GM04503 (cell line): ENCODE data around the gene CHMP5.

ENCODE experiments used
- DNase-seq: peaks from one replicate; pipeline ENCODE4 v3.0.0-alpha.2; 2012; ENCODE audit warnings: low read depth

Gene CHMP5

GRCh38 chr9:33318225-33318624 lies 53.4 kb downstream of the CHMP5 start:
- no peak for DNase-seq

- no peak for DNase-seq
These were observed 53.9 kb downstream of the CHMP5 start for GRCh38 chr9:33318781-33319180.

GRCh38 chr9:33320230-33320567 lies 55.4 kb downstream of the CHMP5 start:
- no peak for DNase-seq

GRCh38 chr9:33320568-33321261 lies 55.9 kb downstream of the CHMP5 start:
- DNase-seq = peak; percentile 86

- DNase-seq = peak; percentile 90
These were observed 64.3 kb downstream of the CHMP5 start for GRCh38 chr9:33329117-33329563.

- no peak for DNase-seq
These were observed 65.1 kb downstream of the CHMP5 start for GRCh38 chr9:33329979-33330378.

- no peak for DNase-seq
These were observed 66.6 kb downstream of the CHMP5 start for GRCh38 chr9:33331377-33331891.
